Activated CD4-positive, alpha-beta T cell treated with anti-CD3 and anti-CD28 coated beads, Interleukin-2, amount 50 U/mL, for 1 hour (primary cell): ENCODE data around the gene CEP112.
"Not testable (repeated sequence)": the region's sequence is repeated elsewhere in the genome, so short reads cannot be mapped to it uniquely, and the experiment has no call there.

Experiments
- DNase-seq: peaks from one replicate; pipeline ENCODE4 v3.0.0-alpha.2; 2020

CEP112 gene

GRCh38 chr17:65809366-65809765 lies 382.6 kb downstream of the CEP112 start:
- no peak for DNase-seq

GRCh38 chr17:65808566-65808965 lies 383.4 kb downstream of the CEP112 start:
- DNase-seq: not testable (repeated sequence)

GRCh38 chr17:65807361-65807760 lies 384.6 kb downstream of the CEP112 start:
- DNase-seq: no peak

- DNase-seq: no peak
Observed at GRCh38 chr17:65801513-65801912, 390.4 kb downstream of the CEP112 start.

DNA sequence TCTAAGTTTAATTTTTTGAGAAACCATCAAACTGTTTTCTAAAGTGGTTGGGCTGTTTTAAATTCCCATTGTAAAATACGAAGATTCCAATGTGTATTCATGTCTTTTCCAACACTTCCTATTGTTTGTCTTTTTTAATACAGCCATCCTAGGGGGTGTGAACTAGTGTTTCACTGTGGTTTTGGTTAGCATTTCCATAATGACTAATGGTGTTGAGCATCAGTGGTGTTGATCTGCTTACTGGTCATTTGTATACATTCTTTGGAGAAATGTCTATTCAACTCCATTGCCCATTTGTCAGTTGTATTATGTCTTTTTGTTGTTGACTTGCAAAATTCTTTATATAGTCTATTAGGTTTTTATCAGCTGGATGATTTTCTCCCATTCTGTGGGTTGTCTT lies 391.3 kb downstream of the CEP112 start:
- DNase-seq: no peak

GRCh38 chr17:65799869-65800268 lies 392.1 kb downstream of the CEP112 start:
- no peak for DNase-seq

- DNase-seq: no peak
Observed at GRCh38 chr17:65799454-65799853, 392.5 kb downstream of the CEP112 start.

DNA sequence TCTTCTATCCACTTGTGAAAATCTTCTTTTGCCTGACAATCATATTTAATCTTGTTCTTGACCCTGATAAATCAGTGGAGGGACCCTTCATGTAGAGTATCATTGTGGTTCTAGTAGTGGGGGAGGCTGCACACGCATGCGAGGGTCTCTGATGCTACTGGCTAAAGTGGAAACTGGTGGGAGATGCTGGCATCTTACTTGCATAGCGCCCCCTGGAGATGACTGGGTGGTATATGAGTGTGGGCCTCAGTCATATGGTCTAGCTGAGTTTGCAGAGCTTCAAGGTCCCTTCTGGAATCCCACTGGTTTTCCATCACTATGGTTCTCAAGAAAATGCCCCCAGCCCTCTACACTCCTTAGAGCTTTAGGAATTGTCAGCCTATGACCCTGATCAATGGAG lies 394.1 kb downstream of the CEP112 start:
- DNase-seq: peak; percentile 25

GRCh38 chr17:65797101-65797500 lies 394.8 kb downstream of the CEP112 start:
- no peak for DNase-seq

- no peak for DNase-seq
Observed at GRCh38 chr17:65794572-65794971, 397.4 kb downstream of the CEP112 start.

GRCh38 chr17:65790241-65790640 lies 401.7 kb downstream of the CEP112 start:
- DNase-seq: no peak

DNA sequence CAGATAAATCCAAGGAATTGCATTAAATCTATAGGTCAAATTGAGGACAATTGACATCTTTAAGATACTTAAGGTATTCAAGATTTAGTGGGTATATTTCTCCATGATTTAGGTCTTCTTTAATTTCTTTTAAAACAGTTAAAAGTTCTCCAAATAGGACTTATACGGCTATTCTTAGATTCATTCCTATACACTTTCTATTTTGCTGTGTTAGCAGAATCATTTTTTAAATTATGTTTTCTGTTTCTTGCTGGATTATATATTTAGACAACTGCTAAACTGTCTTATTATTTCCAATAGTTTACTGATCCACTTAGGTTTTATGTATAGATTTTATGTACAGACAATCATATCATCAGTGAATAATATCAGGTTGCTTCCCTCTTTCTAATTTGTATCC lies 404.4 kb downstream of the CEP112 start:
- DNase-seq: no peak

GRCh38 chr17:65786479-65786878 lies 405.5 kb downstream of the CEP112 start:
- DNase-seq: no peak

DNA sequence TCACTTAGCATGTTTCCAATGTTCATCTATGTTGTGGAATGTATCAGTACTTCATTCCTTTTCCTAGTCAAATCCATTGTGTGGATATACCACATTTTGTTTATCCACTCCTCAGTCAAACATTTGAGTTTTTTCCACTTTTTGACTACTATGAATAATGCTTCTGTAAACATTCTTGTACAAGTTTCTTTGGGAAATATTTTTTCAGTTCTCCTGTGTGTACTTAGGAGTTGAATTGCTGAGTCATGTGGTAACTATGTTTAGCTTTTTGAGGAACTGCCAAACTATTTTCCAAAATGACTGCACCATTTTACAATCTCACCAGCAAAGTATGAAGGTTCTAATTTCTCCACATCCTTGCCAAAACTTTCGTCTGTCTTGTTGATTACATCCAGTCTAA lies 406.8 kb downstream of the CEP112 start:
- no peak for DNase-seq

GRCh38 chr17:65783845-65784334 lies 408.0 kb downstream of the CEP112 start:
- no peak for DNase-seq

DNA sequence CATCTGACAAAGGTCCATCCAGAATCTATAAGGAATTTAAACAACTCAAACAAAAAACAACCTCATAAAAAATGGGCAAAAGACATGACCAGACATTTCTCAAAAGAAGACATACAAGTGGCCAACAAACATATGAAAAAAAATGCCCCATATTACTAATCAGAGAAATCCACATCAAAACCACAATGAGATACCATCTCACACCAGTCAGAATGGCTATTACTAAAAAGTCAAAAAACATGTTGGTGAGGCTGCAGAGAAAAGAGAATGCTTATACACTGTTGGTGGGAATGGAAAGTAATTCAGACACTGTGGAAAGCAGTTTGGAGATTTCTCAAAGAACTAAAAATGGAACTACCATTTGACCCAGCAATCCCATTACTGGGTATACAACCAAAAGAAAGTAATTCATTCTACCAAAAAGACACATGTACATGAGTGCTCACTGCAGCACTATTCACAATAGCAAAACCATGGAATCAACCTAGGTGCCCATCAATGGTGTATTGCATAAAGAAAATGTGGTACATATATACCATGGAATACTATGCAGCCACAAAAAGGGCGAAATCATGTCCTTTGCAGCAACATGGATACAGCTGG lies 409.7 kb downstream of the CEP112 start:
- DNase-seq: not testable (repeated sequence)

DNA sequence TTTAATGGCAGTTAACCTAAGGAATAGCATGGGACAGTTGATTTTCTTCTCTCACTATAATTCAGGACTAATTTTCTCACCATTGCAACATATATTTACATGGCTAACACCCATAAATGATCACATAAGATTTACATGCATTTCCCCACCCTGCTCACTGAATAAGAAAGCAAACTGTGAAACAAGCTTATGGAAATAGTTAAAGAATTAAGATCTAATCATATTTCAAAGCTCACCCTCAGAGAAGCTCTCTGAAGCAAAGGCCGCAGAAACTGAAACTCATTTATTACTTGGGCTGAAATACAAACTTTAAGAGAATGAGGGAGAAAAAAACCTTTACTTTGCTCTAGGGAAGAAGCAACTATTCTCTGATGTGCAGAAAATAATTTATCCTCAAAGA lies 411.8 kb downstream of the CEP112 start:
- DNase-seq: no peak

- DNase-seq: no peak
Observed at GRCh38 chr17:65776890-65777289, 415.0 kb downstream of the CEP112 start.

DNA sequence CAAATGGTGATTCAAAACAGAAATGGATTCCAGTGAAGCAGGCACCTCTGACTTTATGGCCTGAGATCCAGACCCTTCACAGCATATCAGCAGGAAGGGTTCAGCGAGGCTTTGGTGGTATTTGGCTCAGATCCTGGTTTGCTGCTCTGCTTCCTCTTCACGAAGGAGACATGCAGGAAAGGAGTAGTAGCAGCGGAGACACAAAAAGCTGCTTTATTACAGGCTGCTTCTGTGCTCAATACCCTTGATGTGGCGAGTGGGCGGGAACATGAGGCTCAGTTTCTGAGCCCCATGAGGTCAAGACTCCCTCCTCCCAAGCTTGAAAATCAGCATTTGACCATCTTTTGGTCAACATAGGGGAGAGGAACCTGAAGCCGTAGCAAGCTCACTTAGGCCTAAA lies 417.1 kb downstream of the CEP112 start:
- no peak for DNase-seq

DNA sequence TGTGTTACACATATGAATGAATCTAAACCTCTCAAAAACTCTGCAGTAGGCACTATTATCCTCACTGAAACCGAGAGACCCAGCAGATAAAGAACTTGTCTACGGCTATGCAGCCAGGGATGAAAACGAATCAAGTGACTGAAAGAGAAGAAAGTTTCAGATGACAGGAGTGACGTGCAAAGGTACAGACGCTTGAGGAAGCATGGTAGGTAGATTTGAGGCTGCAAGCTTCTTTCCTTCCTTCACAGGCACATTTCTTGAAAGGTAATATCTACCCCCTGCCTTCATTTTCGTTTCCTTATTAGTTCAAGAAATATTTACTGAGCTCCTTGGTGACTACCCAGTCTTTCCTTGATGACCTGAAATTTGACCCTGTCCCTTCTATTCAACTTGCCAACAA lies 418.9 kb downstream of the CEP112 start:
- DNase-seq: no peak

DNA sequence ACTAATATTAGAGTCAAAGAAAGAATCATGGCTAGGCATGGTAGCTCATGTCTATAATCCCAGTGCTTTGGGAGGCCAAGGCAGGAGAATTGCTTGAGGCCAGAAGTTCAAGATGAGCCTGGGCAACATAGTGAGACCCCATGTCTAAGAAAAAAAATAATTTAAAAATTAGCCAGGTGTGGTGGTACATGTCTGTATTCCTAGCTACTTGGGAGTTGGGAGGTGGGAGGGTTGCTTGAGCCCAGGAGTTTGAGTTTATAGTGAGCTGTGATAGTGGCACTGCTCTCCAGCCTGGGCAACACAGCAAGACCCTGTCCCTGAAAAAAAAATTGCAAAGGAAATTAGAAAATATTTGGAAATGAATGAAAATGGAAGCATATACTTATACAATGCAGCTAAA lies 420.2 kb downstream of the CEP112 start:
- no peak for DNase-seq

DNA sequence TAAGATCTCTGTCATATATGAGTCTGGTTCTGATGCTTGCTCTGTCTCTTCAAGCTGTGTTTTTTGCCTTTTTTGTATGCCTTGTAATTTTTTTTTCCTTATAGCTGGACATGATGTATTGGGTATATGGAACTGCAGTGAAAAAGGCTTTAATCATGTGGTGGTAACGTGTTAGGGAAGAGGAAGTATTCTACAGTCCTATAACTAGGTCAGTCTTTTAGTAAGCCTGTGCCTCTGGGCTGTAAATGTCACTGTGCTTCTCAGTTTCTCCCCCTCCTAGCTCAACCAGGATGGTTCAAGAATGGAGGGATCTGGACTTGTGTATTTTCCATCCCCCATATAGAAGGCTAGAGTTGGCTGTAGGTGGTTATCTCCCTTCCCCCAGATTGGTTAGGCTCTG lies 428.1 kb downstream of the CEP112 start:
- no peak for DNase-seq

- DNase-seq: no peak
Observed at GRCh38 chr17:65762973-65763372, 429.0 kb downstream of the CEP112 start.

DNA sequence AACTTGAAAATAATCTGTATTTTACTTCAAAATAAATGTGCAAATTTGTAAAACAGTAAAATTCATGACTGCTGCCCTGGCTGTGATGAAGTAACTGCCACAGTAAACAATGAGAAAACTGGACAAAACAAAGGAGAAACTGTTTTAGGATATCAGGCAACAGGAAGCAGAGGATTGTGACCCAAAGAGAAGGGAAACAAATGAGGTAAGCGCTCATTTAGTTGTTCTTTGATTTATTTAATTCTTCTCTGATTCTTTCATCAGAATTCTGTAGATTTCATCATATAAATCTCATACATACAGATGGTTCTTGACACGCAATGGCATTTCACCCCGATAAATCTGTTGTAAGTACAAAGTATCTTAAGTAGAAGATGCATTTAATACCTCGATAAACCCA lies 432.4 kb downstream of the CEP112 start:
- DNase-seq: no peak

DNA sequence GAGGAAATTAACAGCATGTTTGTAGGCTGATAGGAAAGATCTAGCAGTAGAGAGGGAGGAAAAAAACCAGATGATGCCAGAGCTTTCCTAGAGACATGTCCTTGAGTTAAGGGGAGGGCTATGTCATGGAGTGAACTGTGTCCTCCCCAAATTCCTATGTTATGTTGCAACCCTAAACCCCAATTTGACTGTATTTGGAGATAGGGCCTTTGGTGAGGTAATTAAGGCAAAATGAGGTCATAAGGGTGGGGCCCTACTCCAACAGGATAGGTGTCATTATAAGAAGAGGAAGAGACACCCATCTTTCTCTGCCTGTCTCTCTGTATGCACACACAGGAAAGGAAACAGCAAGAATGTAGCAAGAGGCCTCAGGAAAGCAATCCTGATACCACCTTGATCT lies 435.2 kb downstream of the CEP112 start:
- DNase-seq: no peak

DNA sequence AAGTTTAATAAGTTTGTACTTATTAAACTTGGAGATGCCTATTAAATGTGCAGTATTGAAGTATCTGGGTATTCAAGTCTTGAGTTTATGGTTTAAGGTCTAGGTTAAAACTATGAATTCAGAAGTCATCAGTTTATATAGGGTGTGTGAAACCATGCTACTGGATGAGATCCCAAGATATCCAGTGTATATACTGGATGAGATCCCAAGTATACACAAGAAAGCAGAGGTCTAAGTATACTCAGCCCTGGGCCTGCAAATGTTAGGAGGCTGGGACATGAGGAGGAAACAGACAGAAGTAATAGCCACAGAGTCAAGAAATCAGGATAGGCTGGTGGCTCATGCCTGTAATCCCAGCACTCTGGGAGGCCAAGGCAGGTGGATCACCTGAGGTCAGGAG lies 436.1 kb downstream of the CEP112 start:
- DNase-seq: no peak
